ENCODE data around the gene GRK5. TPM values are rescaled to one million over a fixed set of nuclear protein-coding genes. Genes with fewer than 3 reads are reported as not detected.

GRK5 gene
- total RNA-seq, 1 experiment from 2014 or later: 1.5 TPM

DNA sequence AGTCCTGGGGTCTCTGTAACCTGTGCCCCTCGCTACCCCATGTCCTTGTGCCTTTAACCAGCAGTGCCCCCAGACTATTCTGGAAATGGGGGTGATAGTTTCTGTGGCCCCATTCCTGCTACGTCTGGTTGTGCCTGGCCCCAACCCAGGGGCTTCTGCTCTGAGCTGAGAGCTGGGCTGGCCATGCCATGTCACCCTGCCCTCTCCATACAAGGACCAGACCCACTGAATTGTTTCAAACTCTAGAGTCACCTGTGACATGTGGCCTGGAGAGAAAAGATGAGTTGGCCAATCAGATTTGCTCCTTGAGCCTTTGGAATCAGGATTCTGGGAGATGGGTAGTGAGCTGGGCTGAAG is 108.6 kb downstream of the GRK5 start:
- no peak for DNase-seq (ENCODE audit: low read depth)

DNA sequence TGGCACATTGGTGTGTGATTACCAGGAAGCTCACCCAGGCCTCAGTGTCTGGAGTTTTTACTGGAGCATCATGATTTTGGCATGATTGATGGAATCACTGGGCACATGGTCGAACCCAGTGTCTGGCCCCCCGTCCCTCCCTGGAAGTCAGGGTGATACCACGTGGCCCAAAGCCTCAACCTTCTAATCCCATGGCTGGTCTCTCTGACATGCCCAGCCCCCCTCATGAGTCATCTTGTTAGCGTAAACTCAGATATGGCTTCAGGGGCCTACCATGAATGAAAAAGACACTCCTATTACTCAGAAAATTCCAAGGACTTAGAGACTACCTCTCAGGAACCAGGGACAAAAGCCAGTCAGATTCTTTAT is 109.3 kb downstream of the GRK5 start:
- DNase-seq (ENCODE audit: low read depth): peak; percentile 79

DNA sequence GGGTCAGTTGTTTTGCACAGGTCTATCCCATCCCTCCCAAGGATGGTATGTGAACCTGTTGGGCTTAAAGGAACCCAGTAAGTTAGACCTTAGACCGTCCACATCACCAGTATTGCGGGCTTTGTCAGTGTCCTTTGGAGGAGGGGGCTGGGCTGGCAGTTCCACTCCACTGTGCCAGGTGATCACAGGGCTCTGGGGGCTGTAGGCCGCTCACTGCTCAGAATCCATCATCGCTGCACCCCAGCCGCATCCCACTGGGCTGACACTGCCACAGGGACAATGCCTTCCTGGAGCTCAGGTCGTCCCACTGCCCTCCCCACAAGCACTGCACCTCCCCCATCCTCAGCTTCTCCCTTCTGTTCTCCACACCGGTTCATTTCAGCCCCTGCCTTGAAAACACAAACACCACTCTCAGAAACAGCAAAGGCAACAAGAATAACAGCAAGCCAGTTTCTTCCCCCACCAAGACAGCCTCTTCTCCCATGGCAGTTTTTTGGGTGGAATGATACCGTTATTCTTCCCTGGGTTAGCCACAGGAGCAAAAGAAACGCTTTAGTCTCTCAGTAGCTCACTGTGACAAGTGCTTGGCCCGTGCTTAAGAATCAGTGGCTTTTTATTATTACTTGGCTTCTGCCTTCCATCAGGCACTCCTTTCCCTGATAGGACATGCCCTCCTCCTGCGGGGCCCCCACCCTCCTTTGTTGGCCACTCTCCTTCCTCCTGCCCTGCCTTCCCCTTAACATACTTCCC is 111.2 kb downstream of the GRK5 start:
- no peak for DNase-seq (ENCODE audit: low read depth)

GRCh38 chr10:119319161-119319919 is 112.0 kb downstream of the GRK5 start:
- DNase-seq (ENCODE audit: low read depth): no peak

DNA sequence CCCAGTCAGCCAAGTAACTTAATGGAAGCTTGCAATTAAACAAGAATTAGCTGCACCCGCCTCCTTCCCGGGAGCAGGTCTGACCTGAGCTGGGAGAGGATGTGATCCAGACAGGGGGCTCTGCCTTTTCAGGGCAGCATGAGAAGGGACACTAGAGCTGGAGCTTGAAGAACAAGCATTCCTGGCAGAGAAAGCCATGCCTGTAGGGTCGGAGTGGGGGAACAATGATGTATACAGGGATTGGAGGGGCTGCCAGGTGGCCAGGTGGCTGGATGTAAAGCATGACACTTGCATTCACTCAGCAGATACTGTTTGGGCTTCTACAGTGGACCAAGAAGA is 112.5 kb downstream of the GRK5 start:
- no peak for DNase-seq (ENCODE audit: low read depth)

DNA sequence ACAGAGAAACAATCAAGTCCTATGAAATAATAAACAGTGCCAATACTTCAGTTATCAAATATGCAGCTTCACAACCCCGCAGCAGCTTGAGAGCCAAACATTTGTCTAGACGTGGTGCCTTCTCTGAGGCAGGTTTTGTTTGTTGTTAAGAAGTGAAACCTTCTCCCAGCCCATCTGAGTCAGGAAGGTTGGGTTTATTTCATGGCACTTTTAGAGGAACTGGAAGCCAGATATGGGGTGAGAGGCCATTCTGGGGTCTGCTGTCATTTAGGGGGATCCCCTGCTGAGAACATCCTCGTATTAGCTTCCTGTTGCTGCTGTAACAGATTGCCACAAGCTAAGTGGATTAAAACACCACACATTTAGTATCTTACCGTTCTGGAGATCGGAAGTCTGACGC is 113.6 kb downstream of the GRK5 start:
- no peak for DNase-seq (ENCODE audit: low read depth)

DNA sequence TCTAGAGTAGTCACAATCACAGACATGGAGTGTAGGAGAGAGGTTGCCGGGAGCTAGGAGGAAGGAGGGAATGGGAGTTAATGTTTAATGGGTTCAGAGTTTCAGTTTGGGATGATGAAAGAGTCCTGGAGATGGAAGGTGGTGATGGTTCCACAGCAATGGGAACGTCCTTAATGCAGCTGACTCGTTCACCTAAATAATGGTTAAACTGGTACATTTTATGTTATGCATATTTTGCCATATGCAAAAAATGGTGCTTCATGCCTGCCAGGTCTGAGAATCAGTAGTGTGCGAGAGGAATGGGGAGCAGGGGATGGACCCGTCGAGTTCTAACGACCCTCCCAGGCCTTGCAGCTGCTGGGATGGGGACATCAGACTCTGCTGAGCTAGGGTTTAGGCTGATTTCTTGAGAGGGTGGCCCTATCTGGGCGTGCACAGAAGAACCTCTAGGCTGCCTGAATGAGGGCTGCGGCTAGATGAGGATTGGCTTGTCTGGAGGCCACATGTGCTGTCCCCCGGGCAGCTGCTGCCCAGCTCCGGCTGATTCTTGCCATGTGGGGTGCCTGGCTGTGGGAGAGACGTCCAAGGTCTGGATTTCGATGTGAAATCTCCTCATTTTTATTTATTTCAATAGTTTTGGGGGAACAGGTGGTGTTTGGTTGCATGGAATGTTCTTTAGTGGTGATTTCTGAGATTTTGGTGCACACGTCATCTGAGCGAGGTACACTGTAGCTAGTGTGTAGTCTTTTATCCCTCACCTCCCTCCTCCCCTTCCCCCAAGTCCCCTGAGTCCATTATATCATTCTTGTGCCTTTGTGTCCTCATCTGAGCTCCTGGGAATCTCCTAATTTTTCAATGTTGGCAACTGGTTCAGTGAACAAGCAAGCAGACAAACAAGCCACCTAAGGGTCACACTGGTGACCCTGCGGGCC is 116.0 kb downstream of the GRK5 start:
- no peak for DNase-seq (ENCODE audit: low read depth)

DNA sequence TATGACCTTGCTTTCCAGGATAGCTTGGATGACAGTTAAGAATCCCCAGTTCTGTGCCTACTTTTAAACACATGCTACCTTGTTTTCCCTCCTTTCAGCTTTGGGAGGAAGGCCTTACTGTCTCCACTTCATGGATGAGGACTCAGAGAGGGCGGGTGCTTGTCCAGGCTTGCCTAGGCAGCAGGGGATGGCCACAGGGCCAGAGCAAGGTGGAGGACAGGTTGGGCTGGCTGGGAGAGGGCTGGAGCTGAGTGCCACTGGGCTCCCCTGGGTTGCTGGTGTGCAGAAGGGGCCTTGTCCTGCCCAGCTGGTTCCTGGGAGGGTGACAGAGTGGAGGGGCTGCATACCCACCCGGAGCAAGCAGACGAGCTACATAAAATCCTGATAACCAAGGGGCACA is 117.8 kb downstream of the GRK5 start:
- no peak for DNase-seq (ENCODE audit: low read depth)

DNA sequence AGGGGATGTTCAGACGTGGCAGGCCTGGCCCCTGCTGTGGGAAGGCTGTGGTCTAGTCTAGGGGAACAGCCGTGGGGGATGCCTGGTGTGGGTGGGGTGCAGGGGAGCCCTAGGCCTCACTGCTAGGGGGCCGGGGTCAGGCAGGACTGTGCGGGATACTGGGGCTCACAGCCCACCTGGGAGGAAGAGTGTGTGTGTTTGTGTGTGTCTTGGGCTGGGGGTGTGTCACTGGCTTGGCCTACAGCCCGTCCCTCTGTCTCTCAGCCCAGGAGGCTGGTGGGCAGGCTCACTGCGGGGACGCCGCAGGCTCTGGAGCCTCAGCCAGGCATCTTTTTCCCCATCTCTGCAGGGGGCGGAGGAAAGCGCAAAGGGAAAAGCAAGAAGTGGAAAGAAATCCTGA is 118.8 kb downstream of the GRK5 start:
- no peak for DNase-seq (ENCODE audit: low read depth)

DNA sequence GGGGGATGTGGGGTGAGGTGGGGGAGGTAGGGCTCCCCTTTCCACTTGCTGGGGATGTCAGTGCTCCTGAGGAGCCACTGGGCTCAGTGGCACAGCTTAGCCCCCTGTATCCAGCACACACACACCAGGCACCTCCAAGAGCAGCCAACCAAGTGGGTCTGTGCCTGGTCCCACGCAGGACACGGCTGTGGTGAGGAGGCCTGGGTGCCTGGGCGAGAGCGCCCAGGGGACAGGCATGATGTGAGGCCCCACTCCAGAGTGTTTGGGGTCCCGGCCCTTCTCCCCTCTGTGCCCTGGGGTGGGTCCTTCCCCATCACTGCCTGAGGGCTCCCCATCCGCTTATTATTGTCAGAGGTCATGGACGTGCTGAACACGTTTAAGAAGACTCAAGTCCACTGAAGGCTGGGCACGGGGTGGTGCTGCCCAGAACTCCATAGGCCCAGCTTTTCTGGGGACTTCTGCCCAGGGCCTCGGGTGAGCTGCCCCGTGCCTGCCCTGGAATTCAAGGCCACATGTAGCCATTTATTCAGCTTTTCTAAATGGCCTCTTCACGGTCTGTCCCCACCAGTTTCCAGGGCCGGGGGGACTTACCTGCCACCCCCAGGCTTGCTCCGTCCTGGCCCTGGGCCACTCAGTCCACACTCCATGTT is 119.8 kb downstream of the GRK5 start:
- no peak for DNase-seq (ENCODE audit: low read depth)

- no peak for DNase-seq (ENCODE audit: low read depth)
Measured at GRCh38 chr10:119328223-119328622, 120.9 kb downstream of the GRK5 start.

GRCh38 chr10:119330342-119330741 is 123.0 kb downstream of the GRK5 start:
- DNase-seq (ENCODE audit: low read depth): no peak

GRCh38 chr10:119331061-119331460 is 123.7 kb downstream of the GRK5 start:
- no peak for DNase-seq (ENCODE audit: low read depth)

DNA sequence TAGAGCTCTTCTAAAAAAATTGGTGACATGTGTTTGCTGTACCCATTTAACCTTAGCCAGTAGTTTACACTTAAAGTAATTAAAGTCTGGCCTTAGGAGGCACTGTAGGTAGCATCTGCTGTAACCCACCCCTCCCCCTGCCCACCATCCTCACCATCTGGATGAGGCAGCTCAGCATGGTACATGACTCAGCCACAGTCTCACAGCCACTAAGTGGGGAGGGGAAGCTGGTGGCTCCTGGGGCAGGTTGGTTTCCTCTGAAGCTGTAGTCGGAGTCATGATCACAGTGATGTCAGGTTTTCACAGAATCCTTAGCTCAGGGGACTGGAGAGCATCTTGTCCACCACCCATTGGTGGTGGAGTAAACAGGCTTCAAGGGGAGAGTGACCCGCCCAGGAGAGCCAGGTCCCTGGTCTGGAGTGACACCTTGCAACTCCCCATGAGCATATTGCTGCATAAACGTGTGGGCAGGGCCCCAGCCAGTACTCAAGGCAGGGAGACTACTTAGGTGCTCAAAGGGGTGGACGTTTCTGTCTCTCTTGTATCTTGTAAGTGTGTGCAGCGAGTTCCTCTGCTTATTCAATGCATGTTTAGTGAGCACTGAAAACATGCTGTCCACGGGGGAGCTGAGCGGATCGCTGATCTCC is 125.9 kb downstream of the GRK5 start:
- peak; percentile 42 for DNase-seq (ENCODE audit: low read depth)

GRCh38 chr10:119335671-119336353 is 128.4 kb downstream of the GRK5 start:
- DNase-seq (ENCODE audit: low read depth): peak; percentile 60

DNA sequence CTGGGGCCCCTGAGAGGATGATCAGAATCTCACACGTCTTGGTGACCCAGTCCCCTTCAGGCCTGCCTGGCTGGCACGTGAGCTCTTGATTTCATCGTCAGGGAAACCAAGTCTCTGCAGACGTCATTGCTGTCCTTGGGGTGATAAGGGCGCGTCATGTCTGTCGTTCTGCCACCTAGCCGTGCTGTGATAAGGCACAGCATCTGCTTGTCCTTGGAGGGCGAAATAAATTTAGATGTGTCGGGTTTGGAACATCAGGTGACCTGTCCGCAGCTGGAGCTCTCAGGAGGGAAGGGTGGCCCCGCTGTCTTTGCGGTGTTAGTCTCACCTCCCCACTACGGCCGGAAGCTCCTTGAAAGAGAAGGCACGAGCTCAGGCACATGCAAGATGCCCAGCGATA is 129.2 kb downstream of the GRK5 start:
- no peak for DNase-seq (ENCODE audit: low read depth)

DNA sequence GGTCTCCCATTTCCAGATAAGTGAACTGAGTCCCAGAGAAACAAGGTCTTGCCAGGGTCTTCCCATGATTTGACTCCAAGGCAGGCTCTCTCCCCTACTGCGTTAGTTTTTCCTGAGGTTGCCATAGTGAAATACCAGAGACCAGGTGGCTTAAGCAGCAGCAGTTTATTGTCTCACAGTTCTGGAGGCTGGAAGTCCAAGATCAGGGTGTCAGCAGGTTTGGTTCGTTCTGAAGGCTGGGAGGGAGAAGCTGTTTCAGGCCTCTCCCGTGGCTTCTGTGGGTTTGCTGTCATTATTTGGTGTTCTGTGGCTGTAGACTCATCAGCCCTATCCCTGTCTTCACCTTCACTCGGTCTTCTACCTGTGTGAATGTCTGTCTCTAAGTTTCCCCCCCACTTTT is 129.9 kb downstream of the GRK5 start:
- DNase-seq (ENCODE audit: low read depth): no peak

GRCh38 chr10:119337796-119338432 is 130.5 kb downstream of the GRK5 start:
- DNase-seq (ENCODE audit: low read depth): peak; percentile 39

- no peak for DNase-seq (ENCODE audit: low read depth)
Measured at GRCh38 chr10:119339109-119339508, 131.7 kb downstream of the GRK5 start.

DNA sequence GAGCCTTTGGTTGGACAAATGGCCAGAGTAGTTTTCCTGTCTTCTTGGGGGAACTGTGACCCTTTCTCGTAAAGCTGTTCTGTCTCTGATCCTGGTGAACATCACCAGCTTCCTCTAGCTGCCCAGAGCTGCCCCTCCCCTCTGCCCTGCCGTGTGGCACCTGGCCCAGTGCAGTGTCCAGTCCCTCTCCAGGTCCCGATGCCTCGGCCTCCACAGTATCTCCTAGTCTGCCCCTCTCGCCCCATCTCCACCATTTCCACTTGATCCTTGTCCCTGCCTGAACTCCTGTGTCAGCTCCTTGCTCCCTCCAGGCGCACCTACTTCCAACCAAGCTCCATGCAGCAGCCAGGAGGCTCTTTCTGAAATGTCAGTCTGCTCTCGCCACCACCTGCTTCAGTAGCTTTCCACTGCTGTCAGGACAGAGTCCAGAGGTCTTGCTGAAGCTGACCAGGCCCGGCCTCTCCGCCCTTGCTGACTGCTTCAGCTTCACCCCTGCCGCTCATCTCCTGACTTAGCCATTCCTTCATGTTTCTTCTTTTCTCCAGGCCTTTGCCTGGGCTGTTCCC is 133.6 kb downstream of the GRK5 start:
- no peak for DNase-seq (ENCODE audit: low read depth)

Data from LHCN-M2 (cell line).